DOHH2 (cell line): ENCODE data around the gene SLC1A2.

Experiments used
- H3F3A ChIP-seq: fragments of 200-600 bp; sonication (generic), shearing (Covaris generic); 2 replicates; pipeline ENCODE4 v1.6.0; 2016; ENCODE audit warnings: antibody characterized with exemption, mild to moderate bottlenecking; ENCODE audit not compliant: control insufficient read depth, insufficient read depth
- H3K27ac ChIP-seq: fragments of 200-600 bp; sonication (generic); 2 replicates; pipeline ENCODE4 v1.5.1; 2014; ENCODE audit warnings: low read depth, mild to moderate bottlenecking, low read length, moderate library complexity
- H3K27me3 ChIP-seq: fragments of 200-600 bp; sonication (generic); 2 replicates; pipeline ENCODE4 v1.6.1; 2014; ENCODE audit warnings: mild to moderate bottlenecking, low read length, mixed read lengths; ENCODE audit not compliant: control insufficient read depth
- H3K36me3 ChIP-seq: fragments of 200-600 bp; sonication (generic); 2 replicates; pipeline ENCODE4 v1.6.1; 2014; ENCODE audit warnings: mild to moderate bottlenecking, low read length, moderate library complexity, mixed read lengths; ENCODE audit not compliant: control insufficient read depth
- H3K4me1 ChIP-seq: fragments of 200-600 bp; sonication (generic); 2 replicates; pipeline ENCODE4 v1.6.1; 2014; ENCODE audit warnings: mild to moderate bottlenecking, low read length, mixed read lengths; ENCODE audit not compliant: control insufficient read depth
- H3K4me2 ChIP-seq: fragments of 200-600 bp; sonication (generic); 2 replicates; pipeline ENCODE4 v1.6.0; 2014; ENCODE audit warnings: mild to moderate bottlenecking, low read length, moderate library complexity
- H3K4me3 ChIP-seq: fragments of 200-600 bp; sonication (generic); 2 replicates; pipeline ENCODE4 v1.5.1; 2014; ENCODE audit warnings: mild to moderate bottlenecking, low read length, mixed read lengths
- H3K79me2 ChIP-seq: fragments of 200-600 bp; sonication (generic); 2 replicates; pipeline ENCODE4 v1.6.1; 2014; ENCODE audit warnings: mild to moderate bottlenecking, low read length, mixed read lengths; ENCODE audit not compliant: control insufficient read depth
- H3K9me2 ChIP-seq: fragments of 200-600 bp; sonication (generic); replicated peaks from 2 replicates; pipeline ENCODE4 v1.6.1; 2014; ENCODE audit warnings: mild to moderate bottlenecking, low read length, mixed read lengths; ENCODE audit not compliant: control insufficient read depth
- H3K9me3 ChIP-seq: fragments of 200-600 bp; sonication (generic); 2 replicates; pipeline ENCODE4 v1.6.1; 2014; ENCODE audit warnings: antibody characterized with exemption, low read length, mixed read lengths; ENCODE audit not compliant: control insufficient read depth, insufficient read depth
- H4K20me1 ChIP-seq: fragments of 200-600 bp; sonication (generic); 2 replicates; pipeline ENCODE4 v1.6.0; 2014; ENCODE audit warnings: low read depth, mild to moderate bottlenecking, antibody characterized with exemption, low read length, moderate library complexity; ENCODE audit not compliant: control insufficient read depth, insufficient read depth
- CTCF ChIP-seq: fragments of 200-600 bp; sonication (generic); IDR thresholded peaks from one replicate; pipeline ENCODE4 v1.5.1; 2014; ENCODE audit warnings: antibody characterized with exemption, mild to moderate bottlenecking, low read depth, low read length; ENCODE audit not compliant: poor library complexity, severe bottlenecking
- EZH2phosphoT487 ChIP-seq: fragments of 200-600 bp; sonication (generic); IDR thresholded peaks from 2 replicates; pipeline ENCODE4 v1.6.1; 2017; ENCODE audit warnings: borderline replicate concordance, mild to moderate bottlenecking, antibody characterized with exemption, low read length, moderate library complexity, mixed read lengths

The SLC1A2 gene

GRCh38 chr11:35204614-35205013 lies 214.7 kb downstream of the SLC1A2 start:
- TF ChIP-seq EZH2phosphoT487 = no peak
- TF ChIP-seq CTCF = no peak
- no peaks in the 10 kb centered on the region for H3K9me3 ChIP-seq
- no peak overlapping the region for H3K4me3 ChIP-seq
- H3K4me1 ChIP-seq = no peaks in the 10 kb centered on the region
- no peak overlapping the region for H3K4me2 ChIP-seq
- H3F3A ChIP-seq = no peaks in the 10 kb centered on the region
- H3K36me3 ChIP-seq = no peaks in the 10 kb centered on the region
- H3K27me3 ChIP-seq = no peaks in the 10 kb centered on the region
- no peak overlapping the region for H3K27ac ChIP-seq
- no peaks in the 10 kb centered on the region for H3K79me2 ChIP-seq
- H3K9me2 ChIP-seq = no peaks in the 10 kb centered on the region
- H4K20me1 ChIP-seq = no peaks in the 10 kb centered on the region
